Cerebellar cortex (tissue), 1 donor: ENCODE data around the gene GGTLC2.
"Not testable (repeated sequence)": the region's sequence is repeated elsewhere in the genome, so short reads cannot be mapped to it uniquely, and the experiment has no call there.

Experiments
- DNase-seq: peaks from one replicate; pipeline ENCODE4 v3.0.0-alpha.2; 2015; ENCODE audit warnings: low spot score

The GGTLC2 gene

GRCh38 chr22:22644314-22644713, at the start of gene GGTLC2:
Gene GGTLC2, plus strand, starts transcription at chr22:22644614. Its CDS starts 1,732 bp downstream, at chr22:22646346.
- not testable (repeated sequence) for DNase-seq

- DNase-seq = no peak
Measured at GRCh38 chr22:22595001-22595835, 49.2 kb upstream of the GGTLC2 start.

- no peak for DNase-seq
Measured at GRCh38 chr22:22598144-22598543, 46.3 kb upstream of the GGTLC2 start.

GRCh38 chr22:22599248-22599647, 45.2 kb upstream of the GGTLC2 start:
- no peak for DNase-seq

- no peak for DNase-seq
Measured at GRCh38 chr22:22600531-22601261, 43.7 kb upstream of the GGTLC2 start.

- no peak for DNase-seq
Measured at GRCh38 chr22:22603470-22603947, 40.9 kb upstream of the GGTLC2 start.

GRCh38 chr22:22604326-22605073, 39.9 kb upstream of the GGTLC2 start:
- no peak for DNase-seq

- DNase-seq = peak; percentile 21
Measured at GRCh38 chr22:22605074-22605404, 39.4 kb upstream of the GGTLC2 start.

- not testable (repeated sequence) for DNase-seq
Measured at GRCh38 chr22:22608022-22608421, 36.4 kb upstream of the GGTLC2 start.

- DNase-seq = no peak
Measured at GRCh38 chr22:22609291-22609690, 35.1 kb upstream of the GGTLC2 start.

- DNase-seq = no peak
Measured at GRCh38 chr22:22612516-22612915, 31.9 kb upstream of the GGTLC2 start.

- DNase-seq = no peak
Measured at GRCh38 chr22:22614065-22614464, 30.3 kb upstream of the GGTLC2 start.

GRCh38 chr22:22616636-22617035, 27.8 kb upstream of the GGTLC2 start:
- no peak for DNase-seq

- DNase-seq = no peak
Measured at GRCh38 chr22:22618448-22618847, 26.0 kb upstream of the GGTLC2 start.

- DNase-seq = no peak
Measured at GRCh38 chr22:22618923-22619322, 25.5 kb upstream of the GGTLC2 start.

GRCh38 chr22:22619765-22620414, 24.5 kb upstream of the GGTLC2 start:
- DNase-seq = no peak

- not testable (repeated sequence) for DNase-seq
Measured at GRCh38 chr22:22628546-22629495, 15.6 kb upstream of the GGTLC2 start.

GRCh38 chr22:22631223-22631652, 13.2 kb upstream of the GGTLC2 start:
- not testable (repeated sequence) for DNase-seq

GRCh38 chr22:22632226-22632625, 12.2 kb upstream of the GGTLC2 start:
- not testable (repeated sequence) for DNase-seq

- DNase-seq = not testable (repeated sequence)
Measured at GRCh38 chr22:22633533-22633932, 10.9 kb upstream of the GGTLC2 start.

GRCh38 chr22:22636260-22636659, 8.2 kb upstream of the GGTLC2 start:
- DNase-seq = peak; percentile 34
